HG02938 (cell line): ENCODE data around the gene STAT2.

ENCODE experiments used
- ATAC-seq: cut with Tn5 transposase; IDR thresholded peaks from one replicate; pipeline ENCODE4 v1.9.1; 2021; ENCODE audit warnings: mild to moderate bottlenecking, moderate library complexity; ENCODE audit not compliant: unreplicated experiment

The STAT2 gene

DNA sequence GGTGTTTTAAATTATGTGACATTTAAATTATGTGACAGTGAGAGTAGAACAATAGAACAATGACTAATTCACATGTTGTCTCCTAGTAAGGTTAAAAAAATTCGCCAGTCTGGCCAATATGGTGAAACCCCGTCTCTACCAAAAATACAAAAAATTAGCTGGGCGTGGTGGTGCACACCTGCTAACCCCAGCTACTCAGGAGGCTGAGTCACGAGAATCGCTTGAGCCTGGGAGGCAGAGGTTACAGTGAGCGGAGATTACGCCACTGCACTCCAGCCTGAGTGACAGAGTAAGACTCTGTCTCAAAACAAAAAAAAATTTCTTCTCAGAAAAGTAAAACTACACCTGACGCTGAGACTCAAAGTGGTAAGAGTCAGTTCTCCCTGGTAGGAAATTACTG lies 62.5 kb downstream of the STAT2 start:
- no peak for ATAC-seq

DNA sequence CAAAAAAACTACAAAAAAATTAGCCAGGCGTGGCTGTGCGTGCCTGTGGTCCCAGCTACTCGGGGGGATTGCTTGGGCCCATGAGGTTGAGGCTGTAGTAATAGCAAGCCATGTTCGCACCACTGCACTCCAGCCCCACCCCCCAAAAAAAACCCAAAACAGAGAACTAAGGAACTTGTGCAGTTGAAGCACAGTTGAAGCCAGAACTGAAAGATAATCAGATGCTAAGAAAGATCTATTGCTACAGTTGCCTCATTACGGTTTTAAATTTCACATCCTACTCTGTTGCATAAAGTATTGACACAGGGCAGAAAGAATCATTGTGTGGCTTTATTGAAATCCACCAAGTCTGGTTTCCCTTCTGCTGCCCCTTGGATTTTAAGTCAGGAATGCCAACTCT lies 63.6 kb downstream of the STAT2 start:
- ATAC-seq: no peak

DNA sequence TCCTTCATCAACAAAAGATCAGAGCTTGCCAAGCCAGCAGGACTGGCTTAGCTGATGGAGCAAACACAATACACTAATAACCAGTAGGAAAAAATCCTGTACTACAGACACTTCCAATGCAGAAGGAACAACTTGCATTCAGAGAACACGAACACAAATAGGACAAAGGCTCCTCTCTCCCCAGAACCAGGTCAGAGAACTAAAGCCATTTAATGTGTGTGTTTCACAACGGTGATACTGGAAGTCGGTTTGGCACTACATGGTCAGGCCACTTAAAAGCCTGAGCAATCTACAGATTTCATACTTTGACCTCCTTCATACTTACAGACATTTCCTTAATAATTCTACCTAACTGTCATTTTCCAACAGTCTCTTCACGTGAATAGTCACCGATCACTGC lies 66.1 kb downstream of the STAT2 start:
- ATAC-seq: no peak
